NCI-H2196 treated with DMSO at 0.1 percent for 48 hours (cell line): ENCODE data around the gene SLC41A1.

ENCODE experiments used
- DNase-seq: peaks from one replicate; lab custom pipeline; 2025; ENCODE audit not compliant: unreplicated experiment; lab: John Stamatoyannopoulos, UW

SLC41A1 gene

GRCh38 chr1:205791568-205792180 lies 21.3 kb downstream of the SLC41A1 start:
- DNase-seq = peak; percentile 32

- DNase-seq = no peak
Observed at GRCh38 chr1:205787287-205787916, 25.6 kb downstream of the SLC41A1 start.

- DNase-seq = no peak
Observed at GRCh38 chr1:205786601-205787000, 26.4 kb downstream of the SLC41A1 start.

DNA sequence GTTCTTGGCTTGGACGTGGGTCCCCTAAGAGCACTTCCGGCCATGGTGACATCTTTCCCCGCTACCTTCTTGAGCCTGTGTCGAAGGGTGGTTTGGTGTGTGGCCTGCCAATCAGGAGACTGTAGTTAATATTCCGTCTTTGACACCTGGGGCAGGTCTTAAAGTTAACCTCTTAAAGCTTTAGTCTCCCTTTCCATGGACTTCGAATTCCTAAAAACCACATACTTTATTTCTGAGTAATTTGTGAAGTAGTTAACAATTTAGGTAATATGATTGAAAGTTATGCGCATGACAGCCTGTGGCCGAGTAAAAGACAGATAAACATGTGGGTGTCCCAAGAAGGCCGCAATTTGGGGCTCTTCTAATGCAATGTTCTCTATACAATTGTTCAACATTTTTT lies 27.6 kb downstream of the SLC41A1 start:
- no peak for DNase-seq

GRCh38 chr1:205783904-205784303 lies 29.1 kb downstream of the SLC41A1 start:
- no peak for DNase-seq

DNA sequence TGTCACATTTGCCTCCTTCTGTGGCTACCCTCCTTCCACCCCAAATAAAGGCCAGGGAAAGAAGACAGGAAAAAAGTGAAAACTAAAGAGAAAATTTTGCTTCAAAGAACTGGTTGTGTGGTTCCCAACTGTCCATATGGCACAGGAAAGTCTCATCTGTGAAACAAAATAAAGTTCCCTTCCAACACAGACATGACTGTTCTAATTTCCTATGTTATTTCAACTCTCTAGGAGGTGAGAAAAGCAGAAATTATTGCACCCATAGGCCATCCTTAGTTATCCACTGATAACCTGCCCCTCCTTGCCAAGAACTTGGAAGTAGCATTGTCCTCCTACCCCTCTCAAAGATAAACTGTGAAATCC lies 29.6 kb downstream of the SLC41A1 start:
- DNase-seq = no peak

DNA sequence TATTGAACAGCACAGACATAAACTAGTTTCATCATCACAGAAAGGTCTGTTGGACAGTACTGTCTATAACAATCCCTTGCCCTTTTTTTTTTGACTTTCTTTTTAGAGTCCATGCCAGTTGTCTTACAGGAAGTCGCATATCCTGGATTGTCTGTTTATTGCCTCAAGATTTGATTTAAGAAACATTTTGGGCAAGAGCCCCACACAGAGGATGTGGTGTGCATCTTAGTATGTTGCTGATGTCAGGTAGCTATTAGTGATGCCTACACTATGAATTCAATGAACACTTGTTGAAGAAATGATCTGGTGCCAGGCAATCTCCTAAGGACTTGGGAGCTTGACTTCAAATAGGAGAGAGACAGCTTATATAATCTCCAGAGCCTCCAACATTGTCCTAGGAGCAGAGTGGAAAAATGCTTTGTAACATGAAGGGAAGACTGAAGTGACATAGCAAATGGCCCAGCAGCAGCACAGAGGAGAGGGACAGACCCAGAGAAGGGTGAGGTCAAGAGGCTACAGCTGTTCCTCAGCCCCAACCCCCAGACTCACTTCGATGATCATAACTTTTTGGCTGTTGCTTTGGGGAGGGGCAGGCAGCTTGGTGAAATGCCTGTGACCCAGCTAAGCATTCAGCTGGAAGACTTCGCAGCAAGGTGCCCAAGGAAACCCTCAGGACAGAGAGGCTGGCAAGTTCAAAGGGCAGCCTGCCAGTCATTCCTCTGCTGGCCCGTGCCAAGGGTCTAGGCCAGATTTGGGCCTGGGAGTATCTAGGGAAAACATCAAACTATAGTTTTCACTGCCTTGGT lies 30.2 kb downstream of the SLC41A1 start:
- no peak for DNase-seq

GRCh38 chr1:205780335-205780734 lies 32.7 kb downstream of the SLC41A1 start:
- DNase-seq = no peak

DNA sequence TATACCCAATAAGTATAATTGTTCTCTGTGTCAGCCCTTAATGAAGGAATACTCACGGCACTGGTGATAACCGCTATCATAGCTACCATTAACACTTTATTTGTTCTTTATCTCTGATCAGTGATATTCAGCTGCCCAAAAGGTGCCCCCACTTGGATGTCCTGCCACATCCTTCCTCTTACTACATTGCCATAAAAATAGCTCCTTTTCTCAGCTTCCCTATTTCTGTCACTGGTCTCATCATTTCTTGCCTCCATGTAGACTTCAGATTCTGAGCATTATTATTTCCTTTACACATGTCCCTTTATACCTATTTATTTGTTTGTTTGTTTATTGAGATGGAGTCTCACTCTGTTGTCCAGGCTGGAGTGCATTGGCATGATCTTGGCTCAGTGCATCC lies 35.0 kb downstream of the SLC41A1 start:
- DNase-seq = no peak

- no peak for DNase-seq
Observed at GRCh38 chr1:205775717-205776056, 37.3 kb downstream of the SLC41A1 start.

DNA sequence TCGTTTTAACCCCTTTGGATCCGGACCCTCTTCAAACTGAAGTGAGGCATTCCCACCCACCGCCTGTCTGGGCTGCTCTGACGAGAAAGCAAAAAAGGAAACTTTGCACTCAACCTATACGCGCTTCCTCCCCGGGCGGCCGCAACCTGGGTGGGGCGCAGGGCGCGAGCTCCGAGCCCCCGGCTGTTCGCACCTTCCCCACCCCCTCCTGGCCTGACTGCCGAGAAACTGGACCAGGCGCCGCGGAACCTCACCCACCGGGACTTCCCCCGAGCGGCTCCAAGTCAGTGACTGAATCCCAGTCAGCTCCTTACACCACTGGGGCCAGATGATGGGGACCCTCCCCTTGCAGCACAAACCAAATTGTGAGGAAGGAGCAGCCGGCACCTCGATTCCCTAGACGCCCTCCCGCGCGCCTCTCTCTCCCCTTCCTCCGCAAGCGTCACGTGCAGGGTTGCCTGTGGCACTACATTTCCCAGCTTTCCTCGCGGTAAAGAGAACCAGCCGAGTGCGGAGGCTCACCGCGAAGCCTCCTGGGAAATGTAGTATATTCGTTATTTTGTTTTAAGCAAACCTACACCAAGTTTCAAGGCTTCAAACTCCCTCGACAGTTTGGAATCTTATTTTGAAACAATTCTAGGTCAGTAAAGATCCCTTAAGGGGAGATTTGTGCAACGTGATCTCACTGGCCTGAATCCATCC lies 37.8 kb downstream of the SLC41A1 start, which contains the start of gene RAB29:
Gene RAB29, minus strand, starts transcription at position 468 of the 702 bp plus-strand sequence. CDS start 526 bp downstream, outside the sequence.
- peak; percentile 60 for DNase-seq

- DNase-seq = no peak
Observed at GRCh38 chr1:205774198-205775014, 38.6 kb downstream of the SLC41A1 start.

GRCh38 chr1:205772607-205773032 lies 40.4 kb downstream of the SLC41A1 start:
- DNase-seq = no peak

DNA sequence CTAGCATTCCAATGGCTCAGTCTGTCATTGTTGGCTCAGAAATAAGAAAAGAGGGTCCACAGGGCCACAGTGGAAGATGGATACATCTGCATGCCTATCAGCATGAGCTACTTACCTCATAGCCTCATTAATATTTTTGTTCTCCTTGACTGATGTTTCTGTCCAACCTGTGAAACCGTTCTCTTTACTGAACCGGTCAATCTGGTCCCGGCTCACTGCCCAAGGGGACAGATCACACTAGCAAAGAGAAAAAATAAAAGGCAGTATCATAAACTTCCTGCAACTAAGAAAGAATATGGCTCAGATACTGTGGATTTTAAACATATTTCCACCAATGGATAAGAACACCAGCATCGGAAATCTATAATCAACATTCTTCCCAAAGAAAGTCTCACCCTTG lies 42.4 kb downstream of the SLC41A1 start:
- no peak for DNase-seq

DNA sequence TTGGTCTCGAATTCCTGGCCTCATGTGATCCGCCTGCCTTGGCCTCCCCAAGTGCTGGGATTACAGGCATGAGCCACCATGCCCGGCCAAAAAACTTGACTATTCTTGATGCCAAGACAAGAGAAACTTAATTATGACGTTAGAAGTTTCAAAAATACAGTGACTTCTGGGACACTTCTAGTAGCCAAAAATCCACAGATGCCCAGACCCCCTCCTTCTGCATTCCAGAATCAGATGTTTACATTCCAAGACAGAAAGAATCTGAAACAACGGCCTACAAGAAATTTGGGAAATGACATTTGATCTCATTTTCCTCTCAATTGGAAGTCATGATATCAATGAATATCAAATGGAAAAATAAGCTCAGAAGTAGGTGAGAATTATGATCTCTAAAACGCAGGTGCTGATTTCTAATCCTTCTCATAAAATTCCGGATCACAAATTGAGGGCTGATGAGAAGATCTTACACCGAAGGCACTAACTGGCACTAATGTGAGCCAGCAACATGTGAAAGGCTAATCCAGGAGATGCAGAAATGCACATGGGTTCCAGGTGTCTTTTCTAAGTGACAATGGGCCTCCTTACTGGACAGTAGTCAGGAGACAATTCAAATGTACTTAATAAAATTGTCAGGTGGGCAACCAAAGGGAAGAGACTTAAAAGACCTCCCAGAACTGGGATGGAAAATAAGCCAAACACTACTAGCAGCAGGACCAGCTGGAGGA lies 43.2 kb downstream of the SLC41A1 start:
- DNase-seq = no peak

DNA sequence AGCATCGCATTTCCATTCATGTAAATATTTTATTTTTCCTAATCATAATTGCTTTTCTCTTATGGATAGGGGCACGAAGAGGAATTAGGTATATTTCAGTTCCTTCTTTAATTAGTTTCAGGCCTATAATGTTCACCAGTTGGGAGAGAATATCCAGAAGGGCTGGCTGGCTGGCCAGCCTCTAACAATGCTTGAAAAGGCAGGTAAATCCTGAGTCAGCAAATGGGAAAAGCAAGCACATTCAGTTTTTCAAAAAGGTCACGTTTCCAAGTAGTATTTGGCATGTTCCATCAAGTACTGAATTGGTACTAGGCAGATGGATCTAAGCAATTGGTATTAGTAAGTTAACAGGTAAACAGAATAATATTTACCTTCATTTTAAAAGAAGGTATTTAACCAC lies 45.8 kb downstream of the SLC41A1 start:
- no peak for DNase-seq

DNA sequence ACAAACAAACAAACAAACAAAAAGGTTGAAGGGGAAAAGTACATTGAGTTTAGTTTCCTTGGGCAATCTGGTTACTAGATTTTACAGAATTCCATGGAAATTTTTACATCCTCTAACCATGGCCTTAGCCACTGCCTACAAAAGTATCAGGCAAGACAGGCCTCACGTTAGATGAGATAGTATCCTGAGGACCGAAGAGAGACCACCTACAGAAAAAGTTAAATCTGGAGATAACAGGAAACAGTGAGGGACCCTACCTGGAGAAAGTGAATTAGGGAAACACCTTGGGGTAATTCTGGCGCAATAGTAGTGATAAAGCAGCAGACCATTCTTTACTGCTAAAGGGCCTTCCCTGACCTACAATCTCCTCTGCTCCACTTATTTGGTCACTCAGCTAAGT lies 46.4 kb downstream of the SLC41A1 start:
- DNase-seq = no peak

DNA sequence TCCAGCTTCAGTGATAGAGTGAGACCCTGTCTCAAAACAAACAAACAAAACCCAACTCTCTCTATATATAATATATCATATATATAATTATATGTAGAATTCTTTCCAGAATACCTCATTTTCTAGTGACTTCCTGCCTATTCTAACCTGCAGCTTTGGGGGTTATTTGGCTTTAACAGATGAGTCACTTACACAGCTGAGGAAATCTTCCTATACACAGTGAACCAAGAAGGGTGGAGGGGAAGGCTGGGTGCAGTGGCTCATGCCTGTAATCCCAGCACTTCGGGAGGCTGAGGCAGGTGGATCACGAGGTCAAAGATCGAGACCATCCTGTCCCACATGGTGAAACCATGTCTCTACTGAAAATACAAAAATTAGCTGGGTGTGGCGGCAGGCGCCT lies 47.0 kb downstream of the SLC41A1 start:
- no peak for DNase-seq

GRCh38 chr1:205764578-205764977 lies 48.4 kb downstream of the SLC41A1 start:
- DNase-seq = no peak

DNA sequence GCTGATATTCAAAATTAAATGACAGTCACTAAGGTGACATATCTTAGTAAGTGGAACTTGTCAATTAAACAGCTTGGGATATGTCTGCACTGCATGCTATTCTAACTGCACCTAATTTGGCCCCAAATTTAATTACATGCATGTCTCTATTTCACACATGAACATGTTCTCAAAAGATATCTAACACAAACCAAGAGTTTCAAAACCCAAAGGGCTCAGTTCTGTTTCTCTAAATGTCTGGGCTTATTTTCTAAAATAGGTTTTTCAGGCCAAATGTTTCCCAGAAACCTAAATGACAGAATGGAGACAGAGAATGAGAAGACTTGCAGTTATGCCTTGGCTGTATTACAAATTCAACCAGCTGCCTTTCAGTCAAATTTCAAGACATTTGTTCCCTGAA lies 49.0 kb downstream of the SLC41A1 start:
- DNase-seq = no peak
